GM21528 (cell line): ENCODE measurements around the gene GAS7.

Experiments
- ATAC-seq: cut with Tn5 transposase; IDR thresholded peaks from one replicate; pipeline ENCODE4 v1.9.1; 2021; ENCODE audit warnings: mild to moderate bottlenecking, moderate library complexity; ENCODE audit not compliant: unreplicated experiment, low FRiP score

Gene GAS7

GRCh38 chr17:9959377-9959981 is 238.9 kb downstream of the GAS7 start:
- no peak for ATAC-seq

GRCh38 chr17:9958586-9959281 is 239.7 kb downstream of the GAS7 start:
- ATAC-seq, result no peak

- no peak for ATAC-seq
These were observed 241.2 kb downstream of the GAS7 start for GRCh38 chr17:9957244-9957643.

GRCh38 chr17:9956474-9957131 is 241.8 kb downstream of the GAS7 start:
- ATAC-seq, result no peak

GRCh38 chr17:9953492-9953891 is 244.9 kb downstream of the GAS7 start:
- no peak for ATAC-seq

- no peak for ATAC-seq
These were observed 246.6 kb downstream of the GAS7 start for GRCh38 chr17:9951803-9952202.

GRCh38 chr17:9948928-9949327 is 249.5 kb downstream of the GAS7 start:
- ATAC-seq, result no peak

GRCh38 chr17:9944704-9945103 is 253.7 kb downstream of the GAS7 start:
- ATAC-seq, result no peak

GRCh38 chr17:9943343-9943742 is 255.1 kb downstream of the GAS7 start:
- ATAC-seq, result no peak

- ATAC-seq, result no peak
These were observed 255.5 kb downstream of the GAS7 start for GRCh38 chr17:9942885-9943284.

GRCh38 chr17:9941305-9941704 is 257.1 kb downstream of the GAS7 start:
- ATAC-seq, result no peak

- no peak for ATAC-seq
These were observed 257.6 kb downstream of the GAS7 start for GRCh38 chr17:9940841-9941240.

GRCh38 chr17:9938764-9939163 is 259.6 kb downstream of the GAS7 start:
- ATAC-seq, result no peak

GRCh38 chr17:9937901-9938300 is 260.5 kb downstream of the GAS7 start:
- ATAC-seq, result no peak

GRCh38 chr17:9937241-9937761 is 261.1 kb downstream of the GAS7 start:
- ATAC-seq, result no peak

GRCh38 chr17:9936095-9936494 is 262.3 kb downstream of the GAS7 start:
- ATAC-seq, result no peak

- ATAC-seq, result no peak
These were observed 263.0 kb downstream of the GAS7 start for GRCh38 chr17:9935408-9935807.

GRCh38 chr17:9934331-9934730 is 264.1 kb downstream of the GAS7 start:
- ATAC-seq, result no peak

GRCh38 chr17:9932491-9932890 is 265.9 kb downstream of the GAS7 start:
- ATAC-seq, result no peak

- no peak for ATAC-seq
These were observed 267.2 kb downstream of the GAS7 start for GRCh38 chr17:9931144-9931741.

GRCh38 chr17:9929871-9930270 is 268.5 kb downstream of the GAS7 start:
- no peak for ATAC-seq
